BE2C (cell line): Measurements from ENCODE around the gene SYNE1.

Experiments
- DNase-seq: peaks from one replicate; pipeline ENCODE4 v3.0.0-alpha.2; 2020
- H3K27me3 ChIP-seq: fragments of 250-450 bp; sonication (Bioruptor Pico); 2 replicates; pipeline ENCODE4 v1.5.1; 2020; ENCODE audit warnings: mild to moderate bottlenecking
- H3K36me3 ChIP-seq: fragments of 250-450 bp; sonication (Bioruptor Pico); 2 replicates; pipeline ENCODE4 v1.5.1; 2020; ENCODE audit warnings: mild to moderate bottlenecking
- H3K4me1 ChIP-seq: fragments of 250-450 bp; sonication (Bioruptor Pico); 2 replicates; pipeline ENCODE4 v1.5.1; 2020
- H3K4me3 ChIP-seq: 2 replicates; pipeline ENCODE4 v1.5.1; 2011; ENCODE audit warnings: low read depth, low read length
- H3K9me3 ChIP-seq: fragments of 250-450 bp; sonication (Bioruptor Pico); 2 replicates; pipeline ENCODE4 v1.5.1; 2020
- TF ChIP-seq, protein P1 (sequence below): IDR thresholded peaks from 2 replicates; pipeline ENCODE4 v1.5.1; 2012; ENCODE audit warnings: mild to moderate bottlenecking, low read depth, low read length

The SYNE1 gene

DNA sequence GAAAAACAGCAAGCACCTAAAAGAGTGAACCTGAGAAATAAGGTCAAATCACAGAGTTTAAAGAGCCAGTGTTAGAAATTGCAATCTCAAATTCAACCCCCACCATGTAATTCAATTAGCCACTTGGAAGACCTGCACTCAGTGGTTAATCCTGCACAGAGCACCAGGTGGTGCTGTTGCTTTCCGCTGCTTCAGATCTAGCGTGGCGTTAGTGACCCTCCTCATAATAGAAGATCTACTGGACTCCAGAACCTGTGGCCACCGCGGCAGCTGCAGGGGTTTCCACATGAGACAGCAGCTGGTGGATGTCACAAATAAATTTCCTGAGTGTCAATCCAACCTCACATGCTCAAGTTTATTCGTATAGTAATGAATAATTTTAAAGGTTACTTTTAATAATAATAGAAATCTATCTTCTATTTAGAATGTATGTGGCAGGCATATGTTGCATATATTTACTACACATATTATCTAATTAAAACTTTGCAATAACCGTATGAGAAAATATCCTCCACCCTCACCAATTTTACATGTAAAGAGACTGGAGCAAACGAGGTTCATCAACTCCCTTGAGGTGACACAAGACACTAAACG, 84.4 kb downstream of the SYNE1 start:
- H3K4me3 ChIP-seq: no peak overlapping the region
- no peaks in the 10 kb centered on the region for H3K27me3 ChIP-seq
- TF ChIP-seq, protein P1, sequence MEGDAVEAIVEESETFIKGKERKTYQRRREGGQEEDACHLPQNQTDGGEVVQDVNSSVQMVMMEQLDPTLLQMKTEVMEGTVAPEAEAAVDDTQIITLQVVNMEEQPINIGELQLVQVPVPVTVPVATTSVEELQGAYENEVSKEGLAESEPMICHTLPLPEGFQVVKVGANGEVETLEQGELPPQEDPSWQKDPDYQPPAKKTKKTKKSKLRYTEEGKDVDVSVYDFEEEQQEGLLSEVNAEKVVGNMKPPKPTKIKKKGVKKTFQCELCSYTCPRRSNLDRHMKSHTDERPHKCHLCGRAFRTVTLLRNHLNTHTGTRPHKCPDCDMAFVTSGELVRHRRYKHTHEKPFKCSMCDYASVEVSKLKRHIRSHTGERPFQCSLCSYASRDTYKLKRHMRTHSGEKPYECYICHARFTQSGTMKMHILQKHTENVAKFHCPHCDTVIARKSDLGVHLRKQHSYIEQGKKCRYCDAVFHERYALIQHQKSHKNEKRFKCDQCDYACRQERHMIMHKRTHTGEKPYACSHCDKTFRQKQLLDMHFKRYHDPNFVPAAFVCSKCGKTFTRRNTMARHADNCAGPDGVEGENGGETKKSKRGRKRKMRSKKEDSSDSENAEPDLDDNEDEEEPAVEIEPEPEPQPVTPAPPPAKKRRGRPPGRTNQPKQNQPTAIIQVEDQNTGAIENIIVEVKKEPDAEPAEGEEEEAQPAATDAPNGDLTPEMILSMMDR: peak; percentile 94
- no peaks in the 10 kb centered on the region for H3K36me3 ChIP-seq
- H3K4me1 ChIP-seq: no peaks in the 10 kb centered on the region
- peak; percentile 71 for DNase-seq
- H3K9me3 ChIP-seq: no peaks in the 10 kb centered on the region

DNA sequence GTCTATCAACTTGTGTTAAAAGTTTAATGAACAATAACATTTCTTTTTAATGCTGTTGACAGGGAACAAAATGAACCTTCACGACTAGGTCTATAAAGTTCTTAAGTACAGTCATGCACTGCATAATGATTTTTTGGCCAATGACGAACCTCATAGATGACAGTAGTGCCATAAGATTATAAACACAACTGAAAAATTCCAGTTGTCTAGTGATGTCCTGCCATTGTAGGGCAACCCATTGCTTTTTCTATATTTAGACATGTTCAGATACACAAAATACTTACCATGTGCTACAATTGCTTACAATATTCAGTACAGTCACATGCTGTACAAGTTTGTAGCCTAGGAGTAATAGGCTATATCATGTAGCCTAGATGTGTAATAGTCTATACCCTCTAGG, 93.6 kb downstream of the SYNE1 start:
- H3K4me1 ChIP-seq: no peaks in the 10 kb centered on the region
- no peaks in the 10 kb centered on the region for H3K9me3 ChIP-seq
- DNase-seq: no peak
- H3K4me3 ChIP-seq: no peak overlapping the region
- H3K36me3 ChIP-seq: no peaks in the 10 kb centered on the region
- TF ChIP-seq, protein P1: no peak
- no peaks in the 10 kb centered on the region; the same call in 1 of the 2 replicates for H3K27me3 ChIP-seq

DNA sequence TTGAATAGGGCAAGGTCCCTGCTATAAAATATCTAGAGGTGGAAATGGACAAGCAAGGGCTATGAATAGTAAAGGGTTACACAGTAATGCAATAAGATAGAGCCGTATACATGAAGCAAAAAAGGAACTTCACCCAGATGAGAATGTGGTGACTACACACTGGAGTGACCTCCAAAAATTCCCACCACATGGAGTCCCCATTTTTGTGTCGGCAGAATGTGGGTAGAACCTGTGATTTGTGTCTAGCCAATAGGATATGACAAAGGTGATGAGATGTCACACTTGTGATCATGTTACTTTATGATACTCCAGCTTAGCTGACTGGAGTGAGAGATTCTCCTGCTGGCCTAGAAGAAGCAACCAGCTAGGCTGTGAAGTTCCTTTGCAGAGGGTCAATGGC, 96.8 kb downstream of the SYNE1 start:
- DNase-seq: no peak
- TF ChIP-seq, protein P1: no peak
- Histone ChIP-seq H3K4me1 (no peaks in the 10 kb centered on the region), H3K27me3 (no peaks in the 10 kb centered on the region; the same call in 1 of the 2 replicates), H3K36me3 (no peaks in the 10 kb centered on the region), H3K4me3 (no peak overlapping the region), H3K9me3 (no peaks in the 10 kb centered on the region)

DNA sequence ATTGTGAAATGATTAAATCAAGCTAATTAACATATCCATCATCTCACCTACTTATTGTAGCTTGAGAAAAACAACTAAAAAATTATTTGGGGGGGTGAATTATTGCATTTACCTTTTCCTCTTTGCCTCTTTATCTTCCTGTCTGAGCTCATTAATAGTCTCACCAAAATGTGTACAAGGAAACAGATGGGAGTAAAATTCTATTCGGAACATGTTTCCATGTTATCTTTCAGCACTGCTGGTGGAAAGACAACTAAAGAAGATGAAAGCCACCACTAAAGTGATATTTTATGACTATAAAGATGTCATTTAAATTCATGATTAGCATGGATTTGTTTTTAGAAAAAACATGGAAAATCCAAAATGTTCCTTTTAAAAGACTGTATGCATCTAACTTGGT, 102.6 kb downstream of the SYNE1 start:
- TF ChIP-seq, protein P1: no peak
- DNase-seq: no peak

DNA sequence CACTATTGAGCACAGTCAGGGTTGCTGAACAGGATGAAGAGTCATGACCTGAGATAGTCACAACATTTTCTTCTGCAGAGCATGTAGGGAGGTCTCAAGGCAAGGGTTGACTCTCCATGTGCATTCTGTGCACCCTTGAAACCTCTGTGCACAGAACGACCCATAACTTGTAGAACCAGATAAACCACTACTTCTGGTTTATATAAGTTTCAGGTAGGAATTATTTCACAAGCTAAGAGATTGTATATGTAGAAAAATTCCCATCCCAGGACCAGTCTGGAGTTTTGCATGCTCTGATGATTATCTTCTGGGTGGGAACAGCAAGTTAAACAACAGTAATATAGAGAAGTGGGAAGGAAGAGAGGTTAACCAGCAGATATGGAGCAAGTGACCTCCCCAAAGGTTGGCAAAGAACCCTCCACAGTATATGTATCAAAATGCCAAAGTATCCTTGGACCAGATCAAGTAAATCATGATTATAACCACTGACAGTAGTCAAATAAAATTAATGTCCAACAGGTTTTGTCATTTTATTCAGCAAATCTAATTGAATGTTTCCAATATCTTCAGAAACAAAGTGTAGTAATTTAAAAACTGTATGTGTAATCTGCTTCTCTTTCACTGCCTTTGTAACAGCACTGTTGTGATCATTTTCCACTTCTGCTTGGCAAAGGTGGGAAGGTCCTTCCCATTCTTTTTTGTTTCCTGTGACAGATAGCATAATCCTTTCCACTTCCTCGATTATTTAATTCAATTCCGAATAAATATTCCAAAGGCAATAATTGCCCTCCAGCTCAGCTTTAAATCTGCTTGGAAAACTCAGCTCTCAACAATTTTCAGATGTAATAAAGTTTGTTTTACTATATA, 104.4 kb downstream of the SYNE1 start:
- Histone ChIP-seq H3K27me3 (no peaks in the 10 kb centered on the region; the same call in 1 of the 2 replicates), H3K9me3 (no peaks in the 10 kb centered on the region), H3K4me1 (no peaks in the 10 kb centered on the region), H3K4me3 (no peak overlapping the region), H3K36me3 (no peaks in the 10 kb centered on the region)
- DNase-seq: no peak
- TF ChIP-seq, protein P1: no peak

More for the DNA sequence above, 102.6 kb downstream of the SYNE1 start:
- Histone ChIP-seq H3K36me3 (no peaks in the 10 kb centered on the region), H3K4me1 (no peaks in the 10 kb centered on the region), H3K27me3 (no peaks in the 10 kb centered on the region; the same call in 1 of the 2 replicates), H3K9me3 (no peaks in the 10 kb centered on the region), H3K4me3 (no peak overlapping the region)

DNA sequence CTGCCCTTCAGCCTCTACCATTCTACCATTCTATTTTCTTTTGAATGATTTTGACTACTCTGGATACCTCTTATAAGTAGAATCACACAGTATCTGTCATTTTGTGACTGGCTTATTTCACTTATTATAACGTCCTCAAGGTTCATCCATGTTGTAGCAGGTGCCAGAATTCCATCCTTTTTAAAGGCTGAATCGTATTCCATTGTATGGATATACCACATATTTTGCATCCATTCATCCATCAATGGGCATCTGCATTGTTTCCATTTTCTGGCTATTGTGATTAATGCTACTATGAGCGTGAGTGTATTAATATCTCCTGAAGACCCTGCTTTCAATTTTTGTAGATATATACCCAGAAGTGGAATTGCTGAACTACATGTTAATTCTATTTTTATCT, 105.5 kb downstream of the SYNE1 start:
- no peaks in the 10 kb centered on the region for H3K36me3 ChIP-seq
- no peaks in the 10 kb centered on the region; the same call in 1 of the 2 replicates for H3K27me3 ChIP-seq
- no peaks in the 10 kb centered on the region for H3K4me1 ChIP-seq
- no peak for DNase-seq
- TF ChIP-seq, protein P1: no peak
- no peak overlapping the region for H3K4me3 ChIP-seq
- H3K9me3 ChIP-seq: no peaks in the 10 kb centered on the region
